Stimulated activated CD8-positive, alpha-beta memory T cell treated with anti-CD3 and anti-CD28 coated beads, Interleukin-7, amount 100 ng/mL, for 1 hour (primary cell): Measurements from ENCODE around the gene ABHD15.

Experiments used
- DNase-seq, 2 donors: peaks; one replicate each; pipeline ENCODE4 v3.0.0-alpha.2; 2020; ENCODE audit warnings: low read depth in 2 of 2

ABHD15 gene, protein sequence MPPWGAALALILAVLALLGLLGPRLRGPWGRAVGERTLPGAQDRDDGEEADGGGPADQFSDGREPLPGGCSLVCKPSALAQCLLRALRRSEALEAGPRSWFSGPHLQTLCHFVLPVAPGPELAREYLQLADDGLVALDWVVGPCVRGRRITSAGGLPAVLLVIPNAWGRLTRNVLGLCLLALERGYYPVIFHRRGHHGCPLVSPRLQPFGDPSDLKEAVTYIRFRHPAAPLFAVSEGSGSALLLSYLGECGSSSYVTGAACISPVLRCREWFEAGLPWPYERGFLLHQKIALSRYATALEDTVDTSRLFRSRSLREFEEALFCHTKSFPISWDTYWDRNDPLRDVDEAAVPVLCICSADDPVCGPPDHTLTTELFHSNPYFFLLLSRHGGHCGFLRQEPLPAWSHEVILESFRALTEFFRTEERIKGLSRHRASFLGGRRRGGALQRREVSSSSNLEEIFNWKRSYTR

DNA sequence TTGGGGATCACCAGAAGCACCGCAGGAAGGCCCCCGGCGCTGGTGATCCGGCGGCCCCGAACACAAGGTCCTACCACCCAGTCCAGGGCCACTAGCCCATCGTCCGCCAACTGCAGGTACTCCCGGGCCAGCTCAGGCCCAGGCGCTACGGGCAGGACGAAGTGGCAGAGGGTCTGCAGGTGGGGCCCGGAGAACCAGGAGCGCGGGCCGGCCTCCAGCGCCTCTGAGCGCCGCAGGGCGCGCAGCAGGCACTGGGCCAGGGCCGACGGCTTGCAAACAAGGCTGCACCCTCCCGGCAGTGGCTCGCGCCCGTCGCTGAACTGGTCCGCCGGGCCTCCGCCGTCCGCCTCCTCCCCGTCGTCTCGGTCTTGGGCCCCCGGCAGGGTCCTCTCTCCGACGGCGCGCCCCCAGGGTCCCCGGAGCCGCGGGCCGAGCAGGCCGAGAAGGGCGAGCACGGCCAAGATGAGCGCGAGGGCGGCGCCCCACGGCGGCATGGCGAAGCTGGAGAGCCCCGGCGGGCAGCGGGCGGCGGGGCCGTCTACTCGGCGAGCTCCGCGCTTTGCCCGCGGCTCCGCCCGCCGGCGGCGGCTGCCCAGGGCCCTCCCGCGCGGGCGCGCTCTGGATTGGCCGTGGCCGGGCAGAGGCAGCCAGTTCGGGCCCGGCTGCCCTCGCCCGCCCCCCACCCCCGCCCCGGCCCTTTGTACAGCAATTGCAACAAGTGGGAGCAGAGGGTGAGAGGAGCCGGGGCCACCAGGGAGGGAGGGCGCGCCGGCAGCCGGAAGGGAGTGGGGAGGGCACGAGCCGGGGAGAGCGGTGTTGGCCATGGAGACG lies at the start of gene ABHD15:
Gene ABHD15 (minus strand): TSS at position 565 of the 831 bp plus-strand sequence. CDS start 71 bp downstream, at position 494.
- peak in 1 of 2 donors; percentile 17 for DNase-seq

DNA sequence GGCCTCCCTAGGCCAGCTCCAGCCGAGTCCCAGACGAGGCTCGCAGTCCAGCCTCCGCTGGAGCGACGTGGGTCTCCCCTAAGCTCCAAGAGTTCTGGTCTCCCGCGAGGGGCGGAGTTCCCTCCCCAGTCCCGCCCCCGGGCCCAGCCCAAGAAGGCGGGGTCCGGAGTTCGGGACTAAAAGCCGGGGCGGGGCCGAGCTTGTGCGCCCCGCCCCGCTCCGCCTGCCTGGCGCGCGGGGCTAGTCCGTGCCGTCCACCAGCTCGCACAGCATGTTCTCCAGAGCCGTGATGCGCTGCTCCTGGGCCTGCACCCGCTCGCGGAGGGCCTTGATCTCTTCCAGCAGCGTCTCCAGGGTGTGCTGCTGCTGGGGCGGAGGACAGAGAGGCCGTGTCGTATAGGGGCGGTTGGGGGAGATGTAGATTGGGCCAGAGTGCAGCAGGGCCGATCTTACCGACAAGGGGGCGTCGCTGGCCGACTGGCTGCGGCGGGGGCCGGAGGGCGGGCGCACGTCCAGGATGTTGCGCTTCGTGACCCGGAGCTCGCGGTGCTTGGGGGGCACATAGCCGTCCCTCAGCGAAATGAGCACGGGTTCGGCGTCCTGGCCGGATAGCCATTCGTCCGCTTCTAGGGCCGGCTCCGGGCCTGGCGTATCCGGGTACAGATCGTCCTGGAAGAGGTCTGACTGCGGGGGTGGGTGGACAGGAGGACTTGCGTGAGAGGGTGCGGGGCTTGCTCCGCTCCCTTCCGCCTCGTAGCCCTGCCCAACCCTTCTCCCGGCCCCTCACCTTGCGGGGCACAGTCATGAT lies 48.9 kb upstream of the ABHD15 start:
- peak; percentile 64 to 71 for DNase-seq

DNA sequence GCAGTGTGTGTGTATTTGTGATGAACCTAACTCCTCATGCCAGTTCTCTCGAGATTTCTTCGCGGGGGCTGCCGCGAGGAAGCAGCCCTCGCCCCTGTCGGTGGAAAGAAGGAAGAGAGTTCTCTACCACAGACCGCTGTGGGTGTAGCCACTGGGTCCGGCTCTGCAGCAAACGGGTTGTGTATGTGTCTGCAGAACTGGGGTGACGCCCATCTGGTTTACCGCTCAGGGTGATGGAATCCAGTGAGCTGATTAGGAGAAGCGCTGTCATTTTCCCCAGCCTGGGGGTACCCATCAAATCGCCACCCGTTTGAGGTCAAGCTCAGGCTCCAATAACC lies 48.2 kb upstream of the ABHD15 start:
- no peak for DNase-seq

DNA sequence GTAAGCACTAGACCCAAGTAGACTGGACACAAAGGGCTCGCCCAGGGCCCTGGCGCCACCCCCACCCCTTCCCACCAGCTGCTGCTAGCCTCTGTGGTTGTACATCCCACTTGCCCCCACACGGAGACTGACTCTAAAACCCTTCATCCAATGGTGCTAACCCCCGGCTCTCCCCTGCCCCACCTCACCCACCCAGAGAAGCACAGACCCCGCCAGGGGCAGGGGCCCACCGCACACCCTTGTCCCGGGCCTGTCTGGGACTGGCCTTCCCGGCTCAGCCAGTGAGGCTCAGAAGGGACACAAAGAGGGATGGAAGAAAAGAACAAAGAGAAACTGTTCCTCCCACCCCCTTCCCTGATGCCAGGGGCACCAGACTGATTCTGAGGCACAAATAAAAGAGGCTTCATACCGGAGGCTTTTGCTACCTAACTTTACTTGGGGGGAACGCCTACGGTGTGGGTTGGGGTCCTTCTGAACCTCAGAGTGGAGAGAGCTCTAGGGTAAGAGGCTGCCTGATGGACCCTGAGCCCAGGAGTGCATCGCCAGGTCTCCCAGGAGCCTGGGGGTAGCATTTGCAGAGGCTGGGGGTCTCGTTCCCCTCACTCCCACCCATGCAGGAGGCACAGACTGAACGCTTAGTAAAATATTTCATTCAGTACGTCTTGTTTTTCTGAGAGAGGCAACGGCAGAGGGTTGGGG lies 47.7 kb upstream of the ABHD15 start:
- no peak for DNase-seq

DNA sequence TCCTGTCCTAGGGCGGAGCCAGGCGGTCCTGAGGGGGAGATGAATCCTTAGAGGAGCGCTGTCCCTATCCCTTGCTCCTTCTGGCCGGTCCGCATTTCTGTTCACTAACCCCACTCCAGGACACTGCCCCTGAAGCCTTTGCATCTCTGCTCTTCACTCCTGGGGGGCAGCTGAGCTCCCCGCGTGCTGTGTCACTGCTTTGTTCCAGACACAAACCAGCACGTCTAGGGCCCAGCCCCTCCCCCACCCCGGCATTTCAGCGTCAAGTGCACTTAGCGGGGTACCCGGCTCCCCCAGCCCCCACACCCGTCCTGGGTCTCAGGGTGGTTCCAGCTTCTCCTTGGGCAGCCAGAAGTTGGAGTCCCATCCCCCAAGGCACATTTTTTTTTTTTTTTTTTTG lies 47.0 kb upstream of the ABHD15 start:
- DNase-seq: no peak

DNA sequence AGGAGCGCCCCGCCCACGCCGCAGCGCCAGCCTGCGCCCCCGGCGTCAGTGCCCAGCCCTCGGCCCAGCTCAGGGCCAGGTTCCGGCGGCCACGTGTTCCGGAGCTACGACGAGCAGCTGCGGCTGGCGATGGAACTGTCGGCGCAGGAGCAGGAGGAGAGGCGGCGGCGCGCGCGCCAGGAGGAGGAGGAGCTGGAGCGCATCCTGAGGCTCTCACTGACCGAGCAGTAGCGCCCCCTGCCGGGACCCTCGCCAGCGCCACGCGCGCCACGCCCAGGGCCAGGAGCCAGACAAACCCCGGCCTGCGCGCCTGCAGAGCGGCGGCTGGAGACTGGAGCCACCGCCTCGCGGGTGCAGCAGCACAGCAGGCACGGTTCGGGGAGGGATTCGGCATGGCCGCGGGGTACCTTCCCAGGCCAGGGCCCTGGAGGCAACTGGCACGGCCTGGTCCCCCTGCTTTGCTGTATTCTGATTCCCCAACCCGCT lies 46.6 kb upstream of the ABHD15 start:
- DNase-seq: peak; percentile 83 to 88

DNA sequence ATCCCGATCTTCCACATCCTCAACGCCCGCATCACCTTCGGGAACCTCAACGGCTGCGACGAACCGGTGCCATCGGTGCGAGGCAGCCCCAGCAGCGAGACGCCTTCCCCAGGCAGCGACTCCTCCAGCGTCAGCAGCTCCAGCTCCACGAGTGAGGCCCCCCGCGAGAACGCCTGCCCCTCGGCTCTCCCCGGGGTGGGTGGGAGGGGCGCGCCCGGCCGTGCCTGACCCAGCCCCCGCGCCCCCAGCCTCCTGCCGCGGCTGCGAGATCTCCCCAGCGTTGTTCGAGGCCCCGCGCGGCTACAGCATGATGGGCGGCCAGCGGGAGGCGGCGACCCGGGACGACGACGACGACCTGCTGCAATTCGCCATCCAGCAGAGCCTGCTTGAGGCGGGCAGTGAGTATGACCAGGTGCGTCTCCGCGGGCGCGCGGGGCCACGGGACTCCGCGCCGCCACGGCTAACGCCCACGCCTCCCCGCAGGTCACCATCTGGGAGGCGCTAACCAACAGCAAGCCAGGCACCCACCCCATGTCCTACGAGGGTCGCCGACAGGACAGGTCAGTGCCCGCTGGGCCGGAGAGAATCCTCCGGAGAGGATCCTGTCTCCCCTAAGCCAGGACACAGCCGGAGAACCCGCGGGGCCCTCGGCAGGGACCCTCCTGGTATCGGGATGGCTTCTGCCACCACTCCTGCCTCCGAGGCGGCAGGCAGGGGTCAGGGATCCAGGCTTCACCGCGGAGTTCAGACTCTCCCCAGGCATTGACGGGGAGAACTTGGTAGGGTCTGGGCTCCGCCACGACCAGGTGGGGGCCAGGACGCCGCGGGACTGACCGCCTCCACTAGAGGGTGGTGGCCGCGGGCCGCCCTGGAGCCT lies 45.8 kb upstream of the ABHD15 start:
- DNase-seq: no peak

DNA sequence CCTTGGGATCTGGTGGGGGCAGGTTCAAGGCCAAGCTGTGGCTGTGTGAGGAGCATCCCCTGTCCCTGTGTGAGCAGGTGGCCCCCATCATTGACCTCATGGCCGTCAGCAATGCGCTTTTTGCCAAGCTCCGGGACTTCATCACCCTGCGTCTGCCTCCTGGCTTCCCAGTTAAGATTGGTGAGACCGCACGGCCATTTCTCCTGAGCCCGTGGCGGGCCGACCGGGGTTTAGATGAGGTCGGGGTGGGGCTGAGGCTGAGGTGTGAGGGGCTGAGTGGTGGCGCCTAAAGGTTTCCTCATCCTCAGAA lies 45.2 kb upstream of the ABHD15 start:
- DNase-seq: no peak

DNA sequence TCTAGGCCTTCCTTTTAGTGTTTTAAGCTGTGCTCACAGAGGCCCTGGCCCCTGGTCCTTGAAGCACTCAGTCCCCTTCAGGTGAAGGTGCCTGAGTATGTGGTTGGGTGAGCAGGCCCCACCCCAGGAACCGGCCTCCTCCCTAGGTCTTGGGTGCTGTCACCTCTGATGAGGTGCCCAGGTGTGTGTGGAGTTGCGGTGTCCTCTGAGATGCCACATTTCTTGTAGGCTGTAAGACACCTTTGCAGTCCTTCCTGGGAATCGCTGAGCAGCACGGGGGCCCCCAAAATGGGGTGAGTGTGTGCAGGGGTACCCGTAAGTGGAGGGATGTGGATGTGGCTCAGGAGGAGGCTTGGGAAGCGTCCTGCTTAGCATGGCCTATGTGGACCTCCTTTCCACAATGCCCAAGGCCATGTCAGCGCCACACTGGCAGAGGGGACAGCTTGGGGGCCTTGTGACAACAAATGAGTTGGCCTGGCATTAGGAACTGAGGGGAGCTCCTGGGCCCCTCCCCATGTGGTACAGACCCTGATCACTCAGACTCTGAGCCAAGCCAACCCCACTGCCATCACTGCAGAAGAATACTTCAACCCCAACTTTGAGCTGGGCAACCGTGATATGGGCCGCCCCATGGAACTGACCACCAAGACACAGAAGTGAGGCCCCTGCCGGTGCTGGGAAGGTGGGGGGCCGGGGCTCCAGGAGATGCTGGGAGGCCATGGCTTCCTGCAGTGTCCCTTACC lies 44.7 kb upstream of the ABHD15 start:
- DNase-seq: no peak

DNA sequence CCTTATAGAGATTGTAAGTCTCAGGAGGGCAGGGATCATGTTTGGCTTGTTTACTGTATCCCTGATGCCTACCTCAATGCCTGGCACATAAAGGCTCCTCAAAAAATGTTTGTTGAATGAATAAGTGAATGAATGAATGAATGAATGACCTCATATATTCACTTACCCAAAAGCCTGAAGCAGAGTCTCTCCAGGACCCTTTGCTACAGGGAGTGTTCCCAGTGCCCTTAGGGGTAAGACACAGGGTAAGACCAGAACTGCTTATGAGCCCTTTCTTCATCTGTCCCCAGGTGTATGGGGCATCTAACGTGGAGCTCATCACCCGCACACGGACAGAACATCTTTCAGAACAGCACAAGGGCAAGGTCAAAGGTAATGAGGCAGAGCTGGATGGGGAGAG lies 43.6 kb upstream of the ABHD15 start:
- DNase-seq: no peak

DNA sequence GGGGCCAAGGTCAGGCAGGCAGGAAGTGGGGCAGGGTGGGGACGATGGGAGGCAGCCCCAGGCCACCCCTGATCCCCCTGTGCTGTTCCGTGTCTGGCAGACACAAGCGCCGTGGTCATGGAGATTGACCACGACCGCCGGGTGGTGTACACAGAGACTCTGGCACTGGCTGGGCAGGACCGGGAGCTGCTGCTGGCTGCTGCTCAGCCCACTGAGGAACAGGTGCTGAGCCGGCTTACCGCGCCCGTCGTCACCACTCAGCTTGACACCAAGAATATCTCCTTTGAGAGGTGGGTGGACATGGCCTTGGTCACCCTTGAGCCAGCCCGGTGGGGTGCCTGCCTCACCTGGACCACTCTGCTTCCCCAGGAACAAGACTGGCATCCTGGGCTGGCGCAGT lies 42.1 kb upstream of the ABHD15 start:
- DNase-seq: no peak

DNA sequence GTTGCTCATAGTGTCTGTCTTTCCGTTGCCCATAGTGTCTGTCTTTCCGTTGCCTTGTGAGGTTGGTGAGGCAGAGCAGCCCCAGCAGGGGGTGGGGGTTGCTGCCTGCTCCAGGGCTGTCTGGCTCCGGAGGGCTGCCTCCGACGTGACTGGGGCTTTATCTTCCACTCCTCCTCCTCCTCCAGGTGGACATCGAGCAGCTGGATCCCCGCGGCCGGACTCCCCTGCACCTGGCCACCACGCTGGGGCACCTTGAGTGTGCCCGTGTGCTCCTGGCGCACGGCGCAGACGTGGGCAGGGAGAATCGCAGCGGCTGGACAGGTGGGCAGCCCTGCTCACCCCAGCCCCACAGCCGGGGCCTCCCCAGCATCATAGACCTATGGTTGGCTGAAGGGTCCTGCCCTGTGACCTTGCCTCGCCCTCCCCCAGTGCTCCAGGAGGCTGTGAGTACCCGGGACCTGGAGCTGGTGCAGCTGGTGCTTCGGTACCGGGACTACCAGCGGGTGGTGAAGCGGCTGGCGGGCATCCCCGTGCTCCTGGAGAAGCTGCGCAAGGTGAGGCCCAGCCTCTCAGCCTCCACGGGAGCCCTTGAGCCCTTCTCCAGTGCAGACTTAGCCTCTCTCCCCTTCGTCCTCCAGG lies 40.8 kb upstream of the ABHD15 start:
- no peak for DNase-seq

DNA sequence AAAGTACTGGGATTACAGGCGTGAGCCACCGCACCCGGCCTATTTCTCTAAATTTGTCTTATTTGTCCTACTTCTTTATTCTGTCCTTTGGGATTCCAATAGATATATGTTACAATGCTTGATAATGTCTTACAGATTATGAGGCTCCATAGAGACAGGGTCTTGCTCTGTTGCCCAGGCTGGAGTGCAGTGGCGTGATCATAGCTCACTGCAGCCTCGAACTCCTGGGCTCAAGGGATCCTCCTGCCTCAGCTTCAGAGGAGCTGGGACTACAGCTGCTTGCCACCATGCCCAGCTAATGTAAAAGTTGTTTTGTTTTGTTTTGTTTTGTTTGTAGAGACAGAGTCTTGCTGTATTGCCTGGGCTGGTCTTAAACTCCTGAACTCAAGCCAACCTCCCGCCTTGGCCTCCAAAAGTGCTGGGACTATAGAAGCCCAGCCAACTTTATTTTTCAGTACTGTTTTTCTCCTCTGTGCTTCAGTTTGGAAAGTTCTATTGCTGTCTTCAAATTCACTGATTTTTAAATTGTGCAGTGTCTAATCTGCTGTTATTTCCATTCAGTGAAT lies 36.4 kb upstream of the ABHD15 start:
- no peak for DNase-seq

DNA sequence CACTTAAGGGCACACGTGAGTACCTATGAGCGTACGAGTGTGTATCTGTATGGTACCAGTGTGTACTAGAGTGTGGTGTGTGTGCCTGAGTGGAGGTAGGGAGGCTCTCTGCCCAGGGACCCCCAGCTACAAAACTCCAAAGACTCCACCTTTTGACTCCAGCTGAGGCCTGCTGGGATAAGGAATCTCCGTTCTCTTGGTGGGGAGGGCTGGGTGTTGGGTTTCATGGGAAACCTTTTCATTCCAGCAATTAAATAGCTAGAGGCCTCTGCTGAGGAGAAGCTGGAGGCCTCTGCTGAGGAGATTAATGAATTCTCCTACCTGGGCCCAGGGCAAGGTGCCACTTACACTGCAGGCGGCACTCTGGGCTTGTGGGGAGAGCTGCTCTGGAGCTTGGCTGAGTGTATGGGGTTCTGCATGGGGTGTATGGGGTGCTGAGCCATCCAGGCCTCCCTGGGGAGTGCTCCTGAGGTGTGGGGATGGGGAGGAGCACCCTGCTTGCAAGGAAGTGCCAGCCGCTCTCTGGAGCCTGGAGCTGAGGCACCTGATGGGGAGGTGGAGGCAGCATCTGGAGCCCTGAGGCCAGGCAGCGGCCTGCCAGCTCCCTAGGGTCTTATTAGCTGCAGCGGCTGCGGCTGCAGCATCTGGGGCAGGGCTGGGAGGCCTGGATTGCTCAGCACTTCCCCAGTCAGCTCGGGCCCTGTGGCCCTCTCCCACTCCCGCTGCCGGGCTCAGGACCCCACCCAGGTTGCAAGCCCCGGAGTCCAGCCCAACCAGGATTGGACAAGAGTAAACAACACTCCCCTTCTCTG lies 30.7 kb upstream of the ABHD15 start:
- no peak for DNase-seq

DNA sequence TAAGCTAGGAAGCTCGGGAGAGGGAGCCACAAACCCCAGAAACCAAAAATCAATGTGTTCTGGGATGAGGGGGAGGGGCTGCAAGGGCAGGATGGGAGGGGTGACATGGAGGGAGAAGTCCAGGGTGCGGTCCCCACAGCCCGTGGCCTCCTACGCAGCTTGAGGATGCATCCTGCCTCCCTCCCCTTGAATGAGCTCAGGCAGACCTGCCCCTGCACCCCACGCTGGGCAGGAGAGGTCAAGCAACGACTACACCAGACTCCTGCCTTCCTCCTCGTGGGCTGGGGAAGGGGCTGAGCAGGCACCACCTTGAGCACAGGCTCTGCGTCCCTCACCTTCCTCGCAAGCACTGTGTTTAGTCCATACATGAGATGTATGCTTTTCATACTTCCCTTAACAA lies 30.0 kb upstream of the ABHD15 start:
- DNase-seq: no peak

DNA sequence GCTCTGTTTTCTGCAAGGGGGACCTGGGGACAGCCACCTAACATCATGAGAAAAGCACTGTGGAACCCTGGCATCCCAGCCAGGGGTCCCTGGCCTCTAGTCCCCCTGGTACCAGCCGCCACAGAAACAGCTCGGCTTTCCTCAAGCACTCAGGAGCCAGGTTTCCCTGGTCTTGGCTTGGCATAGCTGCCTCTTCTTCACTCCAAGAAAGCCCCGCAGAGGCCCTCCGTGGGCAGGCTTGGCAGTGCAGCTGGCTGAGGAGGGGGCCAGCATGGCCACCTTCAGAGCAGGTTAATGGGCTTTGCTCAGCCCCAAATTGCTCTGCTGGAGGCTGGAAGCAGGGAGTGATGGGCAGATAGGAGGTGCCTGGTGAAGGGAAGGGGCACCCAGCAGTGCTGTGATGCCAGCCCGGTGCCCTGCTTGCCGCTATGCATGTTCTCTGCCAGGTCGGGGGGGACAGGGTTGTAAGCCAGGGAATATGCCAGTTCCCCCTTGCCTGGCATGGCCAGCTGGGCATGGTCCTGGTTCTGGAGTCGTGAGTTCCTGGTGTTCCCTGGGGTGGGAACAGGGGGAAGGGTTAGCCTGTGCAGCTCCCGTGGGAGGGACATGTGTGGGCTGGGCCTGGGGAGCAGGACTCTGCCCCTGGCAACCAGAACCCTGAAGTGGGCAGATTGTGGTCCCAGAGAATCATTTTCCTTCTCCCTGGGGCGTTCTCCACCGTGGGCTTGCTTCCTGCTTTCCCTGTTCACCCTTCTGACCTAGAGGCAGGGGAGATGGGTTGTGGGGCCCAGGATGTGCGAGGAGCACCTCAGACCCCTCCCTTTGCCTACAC lies 29.3 kb upstream of the ABHD15 start:
- no peak for DNase-seq
